AG04450 (cell line): ENCODE results near the gene TARS3. TPM values are rescaled to one million over a fixed set of nuclear protein-coding genes. Genes with fewer than 3 reads are reported as not detected.

ENCODE experiments used
- CTCF ChIA-PET: fragments of 300-600, 350-600 bp; formaldehyde crosslinking; extraction: SDS; loops from one replicate; lab custom pipeline; 2022; ENCODE audit warnings: antibody characterized with exemption, inconsistent platforms; lab: Charles Lee
- POLR2A ChIA-PET: fragments of 350-600 bp; formaldehyde crosslinking; extraction: SDS; loops from one replicate; lab custom pipeline; 2021; ENCODE audit warnings: antibody characterized with exemption, inconsistent platforms; lab: Yijun Ruan, JAX
- DNase-seq: peaks from one replicate; pipeline ENCODE4 v3.0.0-alpha.2; 2011; ENCODE audit warnings: low read depth, low spot score
- H3K27ac ChIP-seq: one replicate; pipeline ENCODE4 v1.5.1; 2012; ENCODE audit warnings: low read depth, low read length, control low read depth
- H3K27me3 ChIP-seq: one replicate; pipeline ENCODE4 v1.6.0; 2012; ENCODE audit warnings: low read length; ENCODE audit not compliant: control insufficient read depth, insufficient read depth
- H3K4me3 ChIP-seq: 2 replicates; pipeline ENCODE4 v1.5.1; 2011; ENCODE audit warnings: mild to moderate bottlenecking, low read depth, low read length, control low read depth
- H3K9me3 ChIP-seq: 2 replicates; pipeline ENCODE4 v1.5.1; 2012; ENCODE audit warnings: low read length; ENCODE audit not compliant: control insufficient read depth, insufficient read depth
- polyA plus RNA-seq: library from polyadenylated mRNA; depleted of rRNA; stranded (reverse); fragments of >200 nt; gene quantifications from 2 replicates; pipeline ENCODE4 v1.2.3, GENCODE V29; 2011
- TF ChIP-seq, protein P1 (sequence below): IDR thresholded peaks from 2 replicates; pipeline ENCODE4 v1.5.1; 2011; ENCODE audit warnings: low read depth, low read length, control low read depth, inconsistent platforms

Gene TARS3
- polyA plus RNA-seq, 1 experiment: 7.2 TPM

DNA sequence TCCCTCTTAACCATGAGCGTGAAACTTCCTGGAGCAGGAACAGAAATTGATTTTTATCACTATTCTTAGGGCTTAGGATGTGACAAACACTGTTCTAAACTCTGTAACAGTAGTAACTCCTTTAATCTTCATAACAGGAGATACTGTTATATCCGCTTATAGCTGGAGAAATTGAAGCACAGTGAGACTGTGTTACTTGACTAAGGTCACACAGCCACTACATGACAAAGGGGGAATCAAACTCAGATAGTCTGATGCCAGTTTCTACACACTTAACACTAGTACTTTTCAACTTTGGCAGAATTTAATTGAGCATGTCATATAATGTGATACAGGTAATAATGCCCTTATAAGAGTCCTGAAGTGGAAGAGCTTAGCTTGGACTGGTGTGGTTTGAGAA, 800 bp upstream of the TARS3 start:
- no peak for DNase-seq
- Histone ChIP-seq H3K4me3 (no peak overlapping the region), H3K27ac (no peak overlapping the region), H3K9me3 (no peaks in the 10 kb centered on the region), H3K27me3 (no peaks in the 10 kb centered on the region)
- CTCF ChIA-PET: no interaction called here
- POLR2A ChIA-PET: no interaction called here
- TF ChIP-seq, protein P1, sequence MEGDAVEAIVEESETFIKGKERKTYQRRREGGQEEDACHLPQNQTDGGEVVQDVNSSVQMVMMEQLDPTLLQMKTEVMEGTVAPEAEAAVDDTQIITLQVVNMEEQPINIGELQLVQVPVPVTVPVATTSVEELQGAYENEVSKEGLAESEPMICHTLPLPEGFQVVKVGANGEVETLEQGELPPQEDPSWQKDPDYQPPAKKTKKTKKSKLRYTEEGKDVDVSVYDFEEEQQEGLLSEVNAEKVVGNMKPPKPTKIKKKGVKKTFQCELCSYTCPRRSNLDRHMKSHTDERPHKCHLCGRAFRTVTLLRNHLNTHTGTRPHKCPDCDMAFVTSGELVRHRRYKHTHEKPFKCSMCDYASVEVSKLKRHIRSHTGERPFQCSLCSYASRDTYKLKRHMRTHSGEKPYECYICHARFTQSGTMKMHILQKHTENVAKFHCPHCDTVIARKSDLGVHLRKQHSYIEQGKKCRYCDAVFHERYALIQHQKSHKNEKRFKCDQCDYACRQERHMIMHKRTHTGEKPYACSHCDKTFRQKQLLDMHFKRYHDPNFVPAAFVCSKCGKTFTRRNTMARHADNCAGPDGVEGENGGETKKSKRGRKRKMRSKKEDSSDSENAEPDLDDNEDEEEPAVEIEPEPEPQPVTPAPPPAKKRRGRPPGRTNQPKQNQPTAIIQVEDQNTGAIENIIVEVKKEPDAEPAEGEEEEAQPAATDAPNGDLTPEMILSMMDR: no peak

DNA sequence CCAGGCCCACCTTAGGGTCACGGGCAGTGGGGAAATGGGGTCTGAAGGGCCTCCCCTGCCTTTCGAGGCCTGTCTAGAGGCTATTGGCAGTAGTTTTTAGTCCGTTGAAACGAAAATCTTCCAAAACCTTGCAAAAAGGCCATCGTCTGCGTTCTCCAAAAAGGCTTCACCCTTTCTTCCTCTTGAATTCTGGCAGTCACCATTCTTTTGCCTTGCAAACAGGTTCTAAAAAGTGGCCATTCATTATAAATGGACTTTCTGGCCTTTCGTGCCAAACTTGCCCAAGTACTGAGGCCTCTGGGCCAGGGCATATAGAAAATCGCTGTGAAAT, 367 bp upstream of the TARS3 start:
- no peak for DNase-seq
- Histone ChIP-seq H3K27me3 (no peaks in the 10 kb centered on the region), H3K27ac (no peak overlapping the region), H3K4me3 (no peak overlapping the region), H3K9me3 (no peaks in the 10 kb centered on the region)
- POLR2A ChIA-PET: no interaction called here
- TF ChIP-seq, protein P1: no peak
- CTCF ChIA-PET: no interaction called here

DNA sequence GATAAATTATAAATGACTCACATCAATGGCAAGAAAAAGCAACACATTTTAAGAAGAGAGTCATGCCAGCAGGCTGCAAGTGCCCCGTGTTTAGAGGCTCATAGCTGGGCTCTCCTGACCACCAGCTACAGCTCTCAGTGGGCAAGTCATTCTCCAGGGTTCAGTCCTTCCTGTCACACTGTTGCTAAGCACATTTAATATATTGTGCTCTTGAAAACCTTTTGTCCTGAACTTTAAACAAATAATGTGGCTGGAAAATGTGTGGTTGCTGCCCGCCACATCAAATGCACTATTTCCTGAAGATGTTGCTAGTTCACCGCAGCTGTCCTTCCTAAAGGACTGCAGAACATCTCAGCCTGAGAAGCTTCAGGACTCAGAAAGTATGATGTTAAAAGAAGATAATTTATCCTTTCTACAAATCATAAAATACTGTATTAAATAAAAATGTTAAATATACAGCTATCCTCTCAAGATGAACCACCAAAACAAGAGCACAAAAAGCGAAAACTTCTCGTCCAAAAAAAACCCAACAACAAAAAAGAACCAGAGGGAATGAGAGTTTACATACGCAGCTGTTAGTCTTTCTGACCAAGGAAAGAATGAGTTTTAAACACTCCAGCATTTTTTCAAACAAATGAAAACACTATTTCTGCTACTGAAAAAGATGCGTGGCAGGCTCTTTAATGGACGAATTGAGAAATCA, 951 bp downstream of the TARS3 start:
- Histone ChIP-seq H3K9me3 (no peaks in the 10 kb centered on the region), H3K27ac (no peak overlapping the region), H3K27me3 (no peaks in the 10 kb centered on the region), H3K4me3 (peak overlapping the region; percentile 77)
- no peak for DNase-seq
- CTCF ChIA-PET: interaction anchor here (0.6 to 0.7 kb wide), 4 partner anchors 12 to 53 kb away, joined by 3 to 5 read pairs (median 4); no protein-coding TSS in a partner anchor
- POLR2A ChIA-PET: no interaction called here
- TF ChIP-seq, protein P1: no peak

DNA sequence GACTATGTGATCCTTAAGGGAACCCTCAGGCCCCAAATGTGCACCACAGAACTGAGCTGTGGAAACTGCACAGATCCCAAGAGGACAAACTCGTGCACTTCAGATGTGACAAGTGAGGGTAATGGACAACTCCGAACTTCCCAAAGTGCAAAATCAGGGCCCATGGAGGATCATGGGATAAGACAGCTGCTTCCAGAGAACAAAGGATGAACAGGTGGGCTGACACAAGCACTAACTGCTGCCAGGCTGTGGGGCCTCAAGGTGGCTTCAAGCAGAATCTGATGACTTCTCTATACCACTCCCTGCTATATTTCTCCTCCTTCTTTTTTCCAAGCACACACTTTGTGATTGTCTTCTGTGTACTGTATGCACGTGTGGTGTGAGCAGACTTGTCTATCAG, 5.4 kb downstream of the TARS3 start:
- no peaks in the 10 kb centered on the region for H3K9me3 ChIP-seq
- CTCF ChIA-PET: interaction anchor here (0.8 kb wide), 1 partner anchor 78 kb away, joined by 3 read pairs; no protein-coding TSS in a partner anchor

DNA sequence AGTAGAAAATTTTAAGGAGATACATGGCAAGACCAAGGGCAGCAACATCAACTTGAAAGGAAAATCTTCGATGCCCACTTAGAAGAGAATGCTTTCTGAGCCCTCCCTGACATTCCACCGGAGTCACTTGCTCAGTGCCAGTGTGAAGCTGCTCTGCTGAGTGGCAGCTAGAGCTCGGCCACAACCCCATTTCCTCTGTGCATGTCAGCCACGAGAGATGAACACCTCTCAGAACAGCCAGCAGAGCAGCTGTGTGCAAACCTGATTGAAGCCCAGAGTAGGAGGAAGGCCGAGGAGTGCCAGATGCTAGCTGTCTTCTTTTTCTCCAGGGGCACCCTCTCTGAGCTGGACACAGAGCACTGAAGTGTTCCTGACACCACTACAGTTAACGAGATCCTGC, 12.2 kb downstream of the TARS3 start:
- Histone ChIP-seq H3K27me3 (no peaks in the 10 kb centered on the region), H3K4me3 (no peak overlapping the region), H3K27ac (no peak overlapping the region), H3K9me3 (no peaks in the 10 kb centered on the region)
- ChIA-PET POLR2A (no interaction called here), CTCF (interaction anchor here (0.6 kb wide), 1 partner anchor 11 kb away, joined by 5 read pairs; no protein-coding TSS in a partner anchor)
- DNase-seq: no peak
- TF ChIP-seq, protein P1: no peak

More for the DNA sequence above, 5.4 kb downstream of the TARS3 start:
- TF ChIP-seq, protein P1: no peak
- no peak for DNase-seq
- no peaks in the 10 kb centered on the region for H3K27me3 ChIP-seq
- POLR2A ChIA-PET: no interaction called here
- H3K27ac ChIP-seq: no peak overlapping the region
- H3K4me3 ChIP-seq: no peak overlapping the region
